ENCODE measurements around the gene LONP1.

Gene LONP1

DNA sequence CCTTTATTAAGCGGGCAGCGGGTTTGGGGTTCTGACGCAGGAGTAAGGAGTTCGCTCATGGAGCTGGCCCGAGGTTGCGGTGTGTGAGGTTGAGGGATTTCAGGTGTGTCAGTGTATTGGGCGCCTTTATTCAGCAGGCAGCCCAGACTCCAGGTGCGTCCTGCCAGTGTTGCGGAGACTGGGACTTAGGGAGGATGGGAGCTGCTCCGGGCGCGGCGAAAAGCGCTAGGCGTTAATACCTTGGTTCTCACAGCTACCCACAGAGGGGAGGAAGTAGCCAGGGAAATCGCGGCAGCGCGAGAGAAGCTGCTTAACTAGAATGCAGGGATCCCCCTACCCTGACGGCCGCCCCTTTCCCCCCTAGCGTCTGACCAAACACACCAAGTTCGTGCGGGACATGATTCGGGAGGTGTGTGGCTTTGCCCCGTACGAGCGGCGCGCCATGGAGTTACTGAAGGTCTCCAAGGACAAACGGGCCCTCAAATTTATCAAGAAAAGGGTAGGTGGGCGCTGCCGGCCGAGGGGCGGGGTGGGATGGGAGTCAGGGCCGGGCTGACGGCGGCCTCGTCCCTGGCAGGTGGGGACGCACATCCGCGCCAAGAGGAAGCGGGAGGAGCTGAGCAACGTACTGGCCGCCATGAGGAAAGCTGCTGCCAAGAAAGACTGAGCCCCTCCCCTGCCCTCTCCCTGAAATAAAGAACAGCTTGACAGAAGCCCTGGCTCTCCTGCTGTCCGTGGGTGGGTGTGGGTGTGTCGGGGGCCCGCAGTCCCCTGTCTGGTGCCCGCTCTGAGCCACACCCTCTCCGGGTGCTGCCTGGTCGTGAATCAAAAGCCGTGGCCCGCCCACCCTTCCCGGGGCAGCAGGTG is 28.8 kb downstream of the LONP1 start (continued):
- TF ChIP-seq, protein P1, sequence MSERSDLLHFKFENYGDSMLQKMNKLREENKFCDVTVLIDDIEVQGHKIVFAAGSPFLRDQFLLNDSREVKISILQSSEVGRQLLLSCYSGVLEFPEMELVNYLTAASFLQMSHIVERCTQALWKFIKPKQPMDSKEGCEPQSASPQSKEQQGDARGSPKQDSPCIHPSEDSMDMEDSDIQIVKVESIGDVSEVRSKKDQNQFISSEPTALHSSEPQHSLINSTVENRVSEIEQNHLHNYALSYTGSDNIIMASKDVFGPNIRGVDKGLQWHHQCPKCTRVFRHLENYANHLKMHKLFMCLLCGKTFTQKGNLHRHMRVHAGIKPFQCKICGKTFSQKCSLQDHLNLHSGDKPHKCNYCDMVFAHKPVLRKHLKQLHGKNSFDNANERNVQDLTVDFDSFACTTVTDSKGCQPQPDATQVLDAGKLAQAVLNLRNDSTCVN (tag by site-specific recombination; optimal IDR thresholded peaks at IDR 0.05), result no peak
- TF ChIP-seq ZNF777 (tag by site-specific recombination; IDR thresholded peaks at IDR 0.05; ENCODE audit: borderline replicate concordance) (no peak), ZNF138 (tag by site-specific recombination; IDR thresholded peaks at IDR 0.05; ENCODE audit: borderline replicate concordance) (no peak), ZNF785 (tag by site-specific recombination; IDR thresholded peaks at IDR 0.05) (no peak), SCRT2 (tag by site-specific recombination; IDR thresholded peaks at IDR 0.05) (no peak), ZNF610 (tag by site-specific recombination; IDR thresholded peaks at IDR 0.05; ENCODE audit: borderline replicate concordance) (no peak), BCL11A (tag by site-specific recombination; IDR thresholded peaks at IDR 0.05; ENCODE audit: low read depth) (no peak), SCRT1 (tag by site-specific recombination; IDR thresholded peaks at IDR 0.05; ENCODE audit: borderline replicate concordance) (no peak), ZNF394 (tag by site-specific recombination; IDR thresholded peaks at IDR 0.05; ENCODE audit: borderline replicate concordance) (peak; percentile 55), KLF8 (tag by site-specific recombination; IDR thresholded peaks at IDR 0.05) (peak; percentile 89), KLF1 (tag by site-specific recombination; IDR thresholded peaks at IDR 0.05) (peak; percentile 96), MEIS1 (CRISPR knock-in tag; IDR thresholded peaks at IDR 0.05; ENCODE audit: borderline replicate concordance) (no peak), ZNF157 (tag by site-specific recombination; IDR thresholded peaks at IDR 0.05) (no peak), ZNF426 (tag by site-specific recombination; IDR thresholded peaks at IDR 0.05) (no peak), ZNF658 (tag by site-specific recombination; IDR thresholded peaks at IDR 0.05) (no peak), ZBTB21 (tag by site-specific recombination; IDR thresholded peaks at IDR 0.05) (no peak), KLF9 (tag by site-specific recombination; IDR thresholded peaks at IDR 0.05; ENCODE audit: low read depth) (peak; percentile 98), ZNF555 (tag by site-specific recombination; conservative IDR thresholded peaks at IDR 0.05) (no peak), ZNF664 (tag by site-specific recombination; IDR thresholded peaks at IDR 0.05) (no peak), KLF10 (tag by site-specific recombination; IDR thresholded peaks at IDR 0.05) (peak; percentile 99)
- TF ChIP-seq, protein P2, sequence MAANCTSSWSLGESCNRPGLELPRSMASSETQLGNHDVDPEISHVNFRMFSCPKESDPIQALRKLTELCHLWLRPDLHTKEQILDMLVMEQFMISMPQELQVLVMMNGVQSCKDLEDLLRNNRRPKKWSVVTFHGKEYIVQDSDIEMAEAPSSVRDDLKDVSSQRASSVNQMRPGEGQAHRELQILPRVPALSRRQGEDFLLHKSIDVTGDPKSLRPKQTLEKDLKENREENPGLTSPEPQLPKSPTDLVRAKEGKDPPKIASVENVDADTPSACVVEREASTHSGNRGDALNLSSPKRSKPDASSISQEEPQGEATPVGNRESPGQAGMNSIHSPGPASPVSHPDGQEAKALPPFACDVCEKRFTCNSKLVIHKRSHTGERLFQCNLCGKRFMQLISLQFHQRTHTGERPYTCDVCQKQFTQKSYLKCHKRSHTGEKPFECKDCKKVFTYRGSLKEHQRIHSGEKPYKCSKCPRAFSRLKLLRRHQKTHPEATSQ (tag by site-specific recombination; IDR thresholded peaks at IDR 0.05), result no peak
- TF ChIP-seq, protein P3, sequence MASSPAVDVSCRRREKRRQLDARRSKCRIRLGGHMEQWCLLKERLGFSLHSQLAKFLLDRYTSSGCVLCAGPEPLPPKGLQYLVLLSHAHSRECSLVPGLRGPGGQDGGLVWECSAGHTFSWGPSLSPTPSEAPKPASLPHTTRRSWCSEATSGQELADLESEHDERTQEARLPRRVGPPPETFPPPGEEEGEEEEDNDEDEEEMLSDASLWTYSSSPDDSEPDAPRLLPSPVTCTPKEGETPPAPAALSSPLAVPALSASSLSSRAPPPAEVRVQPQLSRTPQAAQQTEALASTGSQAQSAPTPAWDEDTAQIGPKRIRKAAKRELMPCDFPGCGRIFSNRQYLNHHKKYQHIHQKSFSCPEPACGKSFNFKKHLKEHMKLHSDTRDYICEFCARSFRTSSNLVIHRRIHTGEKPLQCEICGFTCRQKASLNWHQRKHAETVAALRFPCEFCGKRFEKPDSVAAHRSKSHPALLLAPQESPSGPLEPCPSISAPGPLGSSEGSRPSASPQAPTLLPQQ (tag by site-specific recombination; IDR thresholded peaks at IDR 0.05), result peak; percentile 12; the same call in 1 of the 2 replicates
- TF ChIP-seq, protein P4, sequence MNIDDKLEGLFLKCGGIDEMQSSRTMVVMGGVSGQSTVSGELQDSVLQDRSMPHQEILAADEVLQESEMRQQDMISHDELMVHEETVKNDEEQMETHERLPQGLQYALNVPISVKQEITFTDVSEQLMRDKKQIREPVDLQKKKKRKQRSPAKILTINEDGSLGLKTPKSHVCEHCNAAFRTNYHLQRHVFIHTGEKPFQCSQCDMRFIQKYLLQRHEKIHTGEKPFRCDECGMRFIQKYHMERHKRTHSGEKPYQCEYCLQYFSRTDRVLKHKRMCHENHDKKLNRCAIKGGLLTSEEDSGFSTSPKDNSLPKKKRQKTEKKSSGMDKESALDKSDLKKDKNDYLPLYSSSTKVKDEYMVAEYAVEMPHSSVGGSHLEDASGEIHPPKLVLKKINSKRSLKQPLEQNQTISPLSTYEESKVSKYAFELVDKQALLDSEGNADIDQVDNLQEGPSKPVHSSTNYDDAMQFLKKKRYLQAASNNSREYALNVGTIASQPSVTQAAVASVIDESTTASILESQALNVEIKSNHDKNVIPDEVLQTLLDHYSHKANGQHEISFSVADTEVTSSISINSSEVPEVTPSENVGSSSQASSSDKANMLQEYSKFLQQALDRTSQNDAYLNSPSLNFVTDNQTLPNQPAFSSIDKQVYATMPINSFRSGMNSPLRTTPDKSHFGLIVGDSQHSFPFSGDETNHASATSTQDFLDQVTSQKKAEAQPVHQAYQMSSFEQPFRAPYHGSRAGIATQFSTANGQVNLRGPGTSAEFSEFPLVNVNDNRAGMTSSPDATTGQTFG (tag by site-specific recombination; IDR thresholded peaks at IDR 0.05; ENCODE audit: borderline replicate concordance), result no peak
- TF ChIP-seq, protein P5, sequence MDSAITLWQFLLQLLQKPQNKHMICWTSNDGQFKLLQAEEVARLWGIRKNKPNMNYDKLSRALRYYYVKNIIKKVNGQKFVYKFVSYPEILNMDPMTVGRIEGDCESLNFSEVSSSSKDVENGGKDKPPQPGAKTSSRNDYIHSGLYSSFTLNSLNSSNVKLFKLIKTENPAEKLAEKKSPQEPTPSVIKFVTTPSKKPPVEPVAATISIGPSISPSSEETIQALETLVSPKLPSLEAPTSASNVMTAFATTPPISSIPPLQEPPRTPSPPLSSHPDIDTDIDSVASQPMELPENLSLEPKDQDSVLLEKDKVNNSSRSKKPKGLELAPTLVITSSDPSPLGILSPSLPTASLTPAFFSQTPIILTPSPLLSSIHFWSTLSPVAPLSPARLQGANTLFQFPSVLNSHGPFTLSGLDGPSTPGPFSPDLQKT (IDR thresholded peaks at IDR 0.05; ENCODE audit: borderline replicate concordance, low read depth, low read length), result no peak
- TF ChIP-seq, protein P6, sequence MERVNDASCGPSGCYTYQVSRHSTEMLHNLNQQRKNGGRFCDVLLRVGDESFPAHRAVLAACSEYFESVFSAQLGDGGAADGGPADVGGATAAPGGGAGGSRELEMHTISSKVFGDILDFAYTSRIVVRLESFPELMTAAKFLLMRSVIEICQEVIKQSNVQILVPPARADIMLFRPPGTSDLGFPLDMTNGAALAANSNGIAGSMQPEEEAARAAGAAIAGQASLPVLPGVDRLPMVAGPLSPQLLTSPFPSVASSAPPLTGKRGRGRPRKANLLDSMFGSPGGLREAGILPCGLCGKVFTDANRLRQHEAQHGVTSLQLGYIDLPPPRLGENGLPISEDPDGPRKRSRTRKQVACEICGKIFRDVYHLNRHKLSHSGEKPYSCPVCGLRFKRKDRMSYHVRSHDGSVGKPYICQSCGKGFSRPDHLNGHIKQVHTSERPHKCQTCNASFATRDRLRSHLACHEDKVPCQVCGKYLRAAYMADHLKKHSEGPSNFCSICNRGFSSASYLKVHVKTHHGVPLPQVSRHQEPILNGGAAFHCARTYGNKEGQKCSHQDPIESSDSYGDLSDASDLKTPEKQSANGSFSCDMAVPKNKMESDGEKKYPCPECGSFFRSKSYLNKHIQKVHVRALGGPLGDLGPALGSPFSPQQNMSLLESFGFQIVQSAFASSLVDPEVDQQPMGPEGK (tag by site-specific recombination; IDR thresholded peaks at IDR 0.05), result peak; percentile 89
- TF ChIP-seq, protein P7, sequence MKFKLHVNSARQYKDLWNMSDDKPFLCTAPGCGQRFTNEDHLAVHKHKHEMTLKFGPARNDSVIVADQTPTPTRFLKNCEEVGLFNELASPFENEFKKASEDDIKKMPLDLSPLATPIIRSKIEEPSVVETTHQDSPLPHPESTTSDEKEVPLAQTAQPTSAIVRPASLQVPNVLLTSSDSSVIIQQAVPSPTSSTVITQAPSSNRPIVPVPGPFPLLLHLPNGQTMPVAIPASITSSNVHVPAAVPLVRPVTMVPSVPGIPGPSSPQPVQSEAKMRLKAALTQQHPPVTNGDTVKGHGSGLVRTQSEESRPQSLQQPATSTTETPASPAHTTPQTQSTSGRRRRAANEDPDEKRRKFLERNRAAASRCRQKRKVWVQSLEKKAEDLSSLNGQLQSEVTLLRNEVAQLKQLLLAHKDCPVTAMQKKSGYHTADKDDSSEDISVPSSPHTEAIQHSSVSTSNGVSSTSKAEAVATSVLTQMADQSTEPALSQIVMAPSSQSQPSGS (tag by site-specific recombination; IDR thresholded peaks at IDR 0.05; ENCODE audit: low read depth), result no peak
